HG03558 (cell line): ENCODE results near the gene SAA2.
A peak's percentile ranks its signal among the peaks of the same experiment; 100 is the strongest.
"Not testable (repeated sequence)": the region's sequence is repeated elsewhere in the genome, so short reads cannot be mapped to it uniquely, and the experiment has no call there.

Experiments used
- ATAC-seq: cut with Tn5 transposase; IDR thresholded peaks from one replicate; pipeline ENCODE4 v1.9.1; 2021; ENCODE audit warnings: moderate number of reproducible peaks; ENCODE audit not compliant: unreplicated experiment; ENCODE audit errors: extremely low read depth

Gene SAA2

GRCh38 chr11:18248561-18248960, at the start of gene SAA2:
Gene SAA2 (minus strand): TSS chr11:18248668. CDS start chr11:18248011, 657 bp downstream.
- ATAC-seq = no peak

- no peak for ATAC-seq
Observed at GRCh38 chr11:18295316-18295715, 46.8 kb upstream of the SAA2 start.

GRCh38 chr11:18294862-18295261, 46.4 kb upstream of the SAA2 start:
- peak; percentile 71 for ATAC-seq

GRCh38 chr11:18288911-18289310, 40.4 kb upstream of the SAA2 start:
- ATAC-seq = no peak

- no peak for ATAC-seq
Observed at GRCh38 chr11:18285841-18286240, 37.4 kb upstream of the SAA2 start.

- ATAC-seq = no peak
Observed at GRCh38 chr11:18282626-18283025, 34.2 kb upstream of the SAA2 start.

- peak; percentile 67 for ATAC-seq
Observed at GRCh38 chr11:18280438-18281045, 32.1 kb upstream of the SAA2 start.

GRCh38 chr11:18277565-18278271, 29.2 kb upstream of the SAA2 start:
- ATAC-seq = no peak

GRCh38 chr11:18271206-18271605, 22.7 kb upstream of the SAA2 start:
- ATAC-seq = no peak

- no peak for ATAC-seq
Observed at GRCh38 chr11:18270102-18270501, 21.6 kb upstream of the SAA2 start.

- not testable (repeated sequence) for ATAC-seq
Observed at GRCh38 chr11:18269252-18269651, 20.8 kb upstream of the SAA2 start.

- peak; percentile 26 for ATAC-seq
Observed at GRCh38 chr11:18267335-18268133, 19.1 kb upstream of the SAA2 start.

- no peak for ATAC-seq
Observed at GRCh38 chr11:18265949-18266348, 17.5 kb upstream of the SAA2 start, which contains the start of gene SAA1. Gene SAA1 (plus strand): TSS chr11:18266264. CDS start chr11:18266888, 624 bp downstream.

GRCh38 chr11:18264677-18265555, 16.4 kb upstream of the SAA2 start:
- no peak for ATAC-seq

- no peak for ATAC-seq
Observed at GRCh38 chr11:18264035-18264434, 15.6 kb upstream of the SAA2 start.

- not testable (repeated sequence) for ATAC-seq
Observed at GRCh38 chr11:18262681-18263350, 14.3 kb upstream of the SAA2 start.

- ATAC-seq = no peak
Observed at GRCh38 chr11:18261721-18262120, 13.3 kb upstream of the SAA2 start.

GRCh38 chr11:18259259-18259658, 10.8 kb upstream of the SAA2 start:
- no peak for ATAC-seq

GRCh38 chr11:18254781-18255361, 6.4 kb upstream of the SAA2 start:
- ATAC-seq = no peak
